Measurements from ENCODE around the gene PSG5.
"Not testable (repeated sequence)": the region's sequence is repeated elsewhere in the genome, so short reads cannot be mapped to it uniquely, and the experiment has no call there.

- TF ChIP-seq CTCF (IDR thresholded peaks at IDR 0.05; ENCODE audit: low read length); EZH2phosphoT487 (IDR thresholded peaks at IDR 0.05; ENCODE audit: low read length); EZH2 (optimal IDR thresholded peaks at IDR 0.05; ENCODE audit: low read depth, low read length): not testable (repeated sequence)
Measured at GRCh38 chr19:43221891-43222290, 35.6 kb upstream of the PSG5 start.
